Measurements from ENCODE around the gene ETS2.

The ETS2 gene

GRCh38 chr21:38809198-38809878 is 3.6 kb downstream of the ETS2 start:
- TF ChIP-seq CTCF (conservative IDR thresholded peaks at IDR 0.05; ENCODE audit: control insufficient read depth, insufficient read depth, low read depth, low read length): no peak
- no peak overlapping the region for H3K4me3 ChIP-seq (ENCODE audit: control insufficient read depth, low read depth, low read length)

DNA sequence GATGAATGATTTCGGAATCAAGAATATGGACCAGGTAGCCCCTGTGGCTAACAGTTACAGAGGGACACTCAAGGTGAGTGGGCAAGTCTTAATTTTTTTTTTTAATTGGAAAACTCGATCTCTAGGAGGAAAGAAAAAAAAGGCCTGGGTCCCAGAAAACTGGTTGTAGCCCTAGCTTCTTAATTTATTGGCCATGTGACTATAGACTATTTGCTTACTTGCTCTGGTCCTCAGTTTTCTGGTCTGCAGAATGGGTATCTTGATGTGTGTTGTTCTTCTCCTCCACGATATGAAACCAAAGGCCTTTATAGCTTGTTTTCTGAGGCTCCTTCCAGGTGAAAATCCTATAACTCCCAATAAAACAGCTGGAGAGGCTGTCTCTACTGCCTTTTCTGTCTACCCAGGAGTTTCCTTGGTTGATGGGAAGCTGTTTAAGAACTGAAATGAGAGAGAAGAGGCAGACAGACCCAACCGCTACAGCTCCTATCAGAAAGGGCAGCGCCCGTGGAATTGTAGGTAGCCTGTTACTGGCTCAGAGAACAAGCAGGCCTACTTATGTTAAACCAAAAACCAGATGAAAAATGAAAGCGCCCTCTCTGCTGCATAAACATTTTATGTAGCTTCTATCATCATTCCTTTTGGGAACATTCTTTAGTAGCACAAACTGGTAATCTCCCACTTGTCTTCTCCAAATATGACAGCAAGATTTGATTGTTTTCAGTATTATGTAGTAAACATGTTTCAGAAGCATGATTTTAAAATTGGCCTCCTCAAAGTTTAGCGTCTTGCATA is 4.5 kb downstream of the ETS2 start:
- H3K4me3 ChIP-seq (ENCODE audit: control insufficient read depth, low read depth, low read length): no peak overlapping the region
- DNase-seq (ENCODE audit: low read depth): no peak
- TF ChIP-seq CTCF (conservative IDR thresholded peaks at IDR 0.05; ENCODE audit: control insufficient read depth, insufficient read depth, low read depth, low read length): no peak

More at GRCh38 chr21:38809198-38809878, 3.6 kb downstream of the ETS2 start:
- no peak for DNase-seq (ENCODE audit: low read depth)

- DNase-seq (ENCODE audit: low read depth): no peak
- H3K4me3 ChIP-seq (ENCODE audit: control insufficient read depth, low read depth, low read length): no peak overlapping the region
- TF ChIP-seq CTCF (conservative IDR thresholded peaks at IDR 0.05; ENCODE audit: control insufficient read depth, insufficient read depth, low read depth, low read length): no peak
These were observed 5.1 kb downstream of the ETS2 start for GRCh38 chr21:38810826-38811164.

GRCh38 chr21:38811257-38811656 is 5.5 kb downstream of the ETS2 start:
- TF ChIP-seq CTCF (conservative IDR thresholded peaks at IDR 0.05; ENCODE audit: control insufficient read depth, insufficient read depth, low read depth, low read length): no peak
- peak; percentile 99 for DNase-seq (ENCODE audit: low read depth)
- no peak overlapping the region for H3K4me3 ChIP-seq (ENCODE audit: control insufficient read depth, low read depth, low read length)

DNA sequence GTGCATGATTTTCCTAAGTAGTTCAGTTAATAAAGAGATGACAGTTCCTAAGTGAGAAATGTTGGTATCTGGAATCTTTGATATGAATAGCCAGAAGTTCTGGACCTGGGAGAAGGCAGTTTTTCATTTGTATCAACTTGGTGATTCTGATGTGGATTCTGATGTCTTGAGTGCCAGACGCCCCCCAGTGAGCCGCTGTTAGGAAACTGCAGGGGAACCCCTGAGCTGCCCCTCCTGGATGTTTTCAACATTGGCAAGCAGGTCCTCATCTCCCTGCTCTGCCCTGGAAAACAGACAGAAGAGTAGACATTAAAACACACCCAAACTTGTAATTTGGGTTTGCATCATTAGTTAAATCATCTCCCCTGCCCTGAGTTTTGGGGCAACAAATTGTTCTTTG is 7.4 kb downstream of the ETS2 start:
- TF ChIP-seq CTCF (conservative IDR thresholded peaks at IDR 0.05; ENCODE audit: control insufficient read depth, insufficient read depth, low read depth, low read length): no peak
- no peak for DNase-seq (ENCODE audit: low read depth)
- no peak overlapping the region for H3K4me3 ChIP-seq (ENCODE audit: control insufficient read depth, low read depth, low read length)

DNA sequence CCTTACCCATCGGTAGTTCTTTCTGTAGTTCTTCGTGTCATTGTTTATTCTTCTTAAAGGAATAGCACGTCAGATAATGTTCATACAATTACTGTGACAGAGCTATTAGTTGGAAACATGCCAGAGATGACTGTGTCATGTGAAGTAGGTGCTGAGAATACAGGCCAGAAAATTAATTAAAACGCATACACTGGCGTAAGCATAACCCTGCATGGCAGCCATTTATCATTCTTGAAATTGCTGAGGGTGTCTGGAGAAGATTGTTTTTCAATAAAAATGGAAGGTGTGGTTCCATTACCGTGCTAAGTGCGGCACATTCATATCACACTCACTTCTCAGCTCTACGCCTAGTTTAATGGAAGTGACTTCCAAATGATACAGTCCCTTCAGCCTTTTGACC is 7.8 kb downstream of the ETS2 start:
- DNase-seq (ENCODE audit: low read depth): no peak
- H3K4me3 ChIP-seq (ENCODE audit: control insufficient read depth, low read depth, low read length): no peak overlapping the region
- no peak for TF ChIP-seq CTCF (conservative IDR thresholded peaks at IDR 0.05; ENCODE audit: control insufficient read depth, insufficient read depth, low read depth, low read length)

Data from fibroblast of mammary gland (primary cell).